PC-9 (cell line): ENCODE measurements around the gene EXOC4.

ENCODE experiments used
- CTCF ChIP-seq: fragments of 200-600 bp; sonication (generic); conservative IDR thresholded peaks from 2 replicates; pipeline ENCODE4 v1.6.1; 2017; ENCODE audit warnings: mixed run types, antibody characterized with exemption, mild to moderate bottlenecking, moderate library complexity
- EZH2 ChIP-seq: fragments of 200-600 bp; sonication (generic); IDR thresholded peaks from 2 replicates; pipeline ENCODE4 v1.8.0; 2017; ENCODE audit warnings: antibody characterized with exemption, low read depth

- no peak for TF ChIP-seq CTCF
- no peak for TF ChIP-seq EZH2
Measured at GRCh38 chr7:133828906-133829305, 576.0 kb downstream of the EXOC4 start.
